Neural progenitor cell (in vitro differentiated cells): ENCODE data around the gene NFE2. TPM values are rescaled to one million over a fixed set of nuclear protein-coding genes. Genes with fewer than 3 reads are reported as not detected.
"Not testable (repeated sequence)": the region's sequence is repeated elsewhere in the genome, so short reads cannot be mapped to it uniquely, and the experiment has no call there.

Experiments
- DNase-seq: peaks from one replicate; pipeline ENCODE4 v3.0.0-alpha.2; 2016; ENCODE audit warnings: low spot score
- H2AFZ ChIP-seq: fragments of 200-600 bp; sonication (generic); replicated peaks from 2 replicates; pipeline ENCODE4 v1.6.1; 2016; ENCODE audit warnings: antibody characterized with exemption
- H3F3A ChIP-seq: fragments of 200-600 bp; sonication (generic); 2 replicates; pipeline ENCODE4 v1.6.1; 2016; ENCODE audit warnings: antibody characterized with exemption, low read depth
- H3K27ac ChIP-seq: fragments of 200-600 bp; sonication (generic); 2 replicates; pipeline ENCODE4 v1.5.1; 2016; ENCODE audit warnings: mild to moderate bottlenecking
- H3K27me3 ChIP-seq: fragments of 200-600 bp; sonication (generic); 2 replicates; pipeline ENCODE4 v1.6.1; 2016; ENCODE audit warnings: mild to moderate bottlenecking, moderate library complexity
- H3K36me3 ChIP-seq: fragments of 200-600 bp; sonication (generic); 2 replicates; pipeline ENCODE4 v1.5.1; 2016
- H3K4me1 ChIP-seq: fragments of 200-600 bp; sonication (generic); 2 replicates; pipeline ENCODE4 v1.6.1; 2016; ENCODE audit warnings: mixed run types
- H3K4me2 ChIP-seq: fragments of 200-600 bp; sonication (generic); 2 replicates; pipeline ENCODE4 v1.6.1; 2016
- H3K4me3 ChIP-seq: fragments of 200-600 bp; sonication (generic); 2 replicates; pipeline ENCODE4 v1.5.1; 2016
- H3K79me2 ChIP-seq: fragments of 200-600 bp; sonication (generic); 2 replicates; pipeline ENCODE4 v1.6.1; 2016; ENCODE audit warnings: low read depth
- H3K9ac ChIP-seq: fragments of 200-600 bp; sonication (generic); 2 replicates; pipeline ENCODE4 v1.6.1; 2016
- H3K9me3 ChIP-seq: fragments of 200-600 bp; sonication (generic); 2 replicates; pipeline ENCODE4 v1.5.1; 2016; ENCODE audit warnings: low read depth
- H4K20me1 ChIP-seq: fragments of 200-600 bp; sonication (generic); 2 replicates; pipeline ENCODE4 v1.6.1; 2016; ENCODE audit warnings: low read depth
- H3K27ac Mint-ChIP-seq: 3 replicates; pipeline ENCODE4 v1.8.0; 2021; ENCODE audit warnings: mixed read lengths
- H3K27me3 Mint-ChIP-seq: 2 replicates; pipeline ENCODE4 v1.8.0; 2022; ENCODE audit warnings: low read depth, mild to moderate bottlenecking, inconsistent platforms, moderate library complexity, mixed read lengths; ENCODE audit not compliant: insufficient read depth
- H3K36me3 Mint-ChIP-seq: 3 replicates; pipeline ENCODE4 v1.8.0; 2021; ENCODE audit warnings: mixed read lengths
- H3K4me1 Mint-ChIP-seq: 3 replicates; pipeline ENCODE4 v1.8.0; 2021; ENCODE audit warnings: mixed read lengths
- H3K4me3 Mint-ChIP-seq: 3 replicates; pipeline ENCODE4 v1.8.0; 2021; ENCODE audit warnings: mild to moderate bottlenecking, moderate library complexity, mixed read lengths
- H3K9me3 Mint-ChIP-seq: 3 replicates; pipeline ENCODE4 v1.8.0; 2020; ENCODE audit warnings: mixed read lengths
- CTCF ChIP-seq: fragments of 200-600 bp; sonication (generic); IDR thresholded peaks from 2 replicates; pipeline ENCODE4 v1.5.1; 2017; ENCODE audit warnings: antibody characterized with exemption, mild to moderate bottlenecking
- EZH2 ChIP-seq: fragments of 200-600 bp; sonication (generic); IDR thresholded peaks from 2 replicates; pipeline ENCODE4 v1.6.1; 2017; ENCODE audit warnings: antibody characterized with exemption, mild to moderate bottlenecking, moderate library complexity
- EZH2phosphoT487 ChIP-seq: fragments of 200-600 bp; sonication (generic); IDR thresholded peaks from 2 replicates; pipeline ENCODE4 v1.6.1; 2017; ENCODE audit warnings: antibody characterized with exemption
- total RNA-seq: library from RNA; depleted of rRNA; stranded (reverse); fragments of >200 nt; gene quantifications from 2 replicates; pipeline ENCODE4 v1.2.3, GENCODE V29; 2015; ENCODE audit warnings: low replicate concordance

NFE2 gene
- total RNA-seq, 1 donor from 2014 or later: 2.8 TPM

DNA sequence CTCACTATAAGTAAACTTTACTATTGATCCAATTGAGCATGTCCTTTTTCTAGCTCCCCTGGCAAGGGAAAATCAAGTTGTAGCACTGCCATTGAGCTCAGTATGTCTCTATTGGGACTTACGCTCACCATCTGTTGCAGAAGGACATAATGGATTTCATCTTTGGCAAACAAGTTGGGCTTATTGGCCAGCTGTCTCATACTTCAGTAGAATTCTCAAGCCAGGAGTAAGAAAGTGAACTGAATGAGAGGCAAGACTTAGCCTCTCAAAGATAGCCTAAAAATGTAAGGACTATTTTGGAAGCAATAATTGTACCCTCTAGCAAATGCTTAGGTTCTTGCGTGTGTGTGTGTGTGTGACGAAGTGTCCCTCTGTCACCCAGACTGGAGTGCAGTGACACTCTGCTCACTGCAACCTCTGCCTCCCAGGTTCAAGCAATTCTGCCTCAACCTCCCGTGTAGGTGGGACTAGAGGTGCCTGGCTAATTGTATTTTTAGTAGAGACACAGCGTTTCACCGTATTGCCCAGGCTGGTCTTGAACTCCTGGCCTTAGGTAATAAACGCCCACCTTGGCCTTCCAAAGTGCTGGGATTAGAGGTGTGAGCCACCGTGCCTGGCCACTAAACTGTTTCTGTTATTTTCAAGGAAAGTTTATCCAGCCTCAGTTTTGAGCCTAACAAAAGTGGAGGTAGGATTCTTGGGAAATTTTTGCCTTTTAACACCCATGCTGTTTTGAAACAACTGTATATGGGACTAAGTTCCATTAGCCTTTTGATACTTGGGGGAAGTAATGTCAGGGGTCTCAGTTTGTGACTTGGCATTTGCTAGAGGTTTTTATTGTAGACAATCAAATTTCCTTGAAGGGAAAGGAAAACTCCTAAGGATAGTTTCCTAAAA, 13.3 kb downstream of the NFE2 start:
- no peak overlapping the region for H3K4me3 Mint-ChIP-seq
- H3K27me3 Mint-ChIP-seq: peaks cover 17% of the 10 kb centered on the region
- peaks cover 21% of the 10 kb centered on the region for H3K36me3 Mint-ChIP-seq
- H3K4me1 Mint-ChIP-seq: peaks cover 35% of the 10 kb centered on the region
- H3K9me3 Mint-ChIP-seq: no peaks in the 10 kb centered on the region
- no peak for DNase-seq
- Histone ChIP-seq H4K20me1 (peaks cover 74% of the 10 kb centered on the region), H3K27ac (peak overlapping the region; percentile 70), H3F3A (peaks cover 79% of the 10 kb centered on the region), H2AFZ (no peak overlapping the region), H3K9ac (no peak overlapping the region), H3K4me1 (peaks cover 20% of the 10 kb centered on the region), H3K27me3 (no peaks in the 10 kb centered on the region), H3K4me3 (no peak overlapping the region), H3K36me3 (peaks cover 36% of the 10 kb centered on the region), H3K9me3 (no peaks in the 10 kb centered on the region), H3K4me2 (peak overlapping the region; percentile 21), H3K79me2 (peaks cover 48% of the 10 kb centered on the region)
- H3K27ac Mint-ChIP-seq: no peak overlapping the region
- TF ChIP-seq EZH2phosphoT487 (no peak), CTCF (no peak), EZH2 (no peak)

DNA sequence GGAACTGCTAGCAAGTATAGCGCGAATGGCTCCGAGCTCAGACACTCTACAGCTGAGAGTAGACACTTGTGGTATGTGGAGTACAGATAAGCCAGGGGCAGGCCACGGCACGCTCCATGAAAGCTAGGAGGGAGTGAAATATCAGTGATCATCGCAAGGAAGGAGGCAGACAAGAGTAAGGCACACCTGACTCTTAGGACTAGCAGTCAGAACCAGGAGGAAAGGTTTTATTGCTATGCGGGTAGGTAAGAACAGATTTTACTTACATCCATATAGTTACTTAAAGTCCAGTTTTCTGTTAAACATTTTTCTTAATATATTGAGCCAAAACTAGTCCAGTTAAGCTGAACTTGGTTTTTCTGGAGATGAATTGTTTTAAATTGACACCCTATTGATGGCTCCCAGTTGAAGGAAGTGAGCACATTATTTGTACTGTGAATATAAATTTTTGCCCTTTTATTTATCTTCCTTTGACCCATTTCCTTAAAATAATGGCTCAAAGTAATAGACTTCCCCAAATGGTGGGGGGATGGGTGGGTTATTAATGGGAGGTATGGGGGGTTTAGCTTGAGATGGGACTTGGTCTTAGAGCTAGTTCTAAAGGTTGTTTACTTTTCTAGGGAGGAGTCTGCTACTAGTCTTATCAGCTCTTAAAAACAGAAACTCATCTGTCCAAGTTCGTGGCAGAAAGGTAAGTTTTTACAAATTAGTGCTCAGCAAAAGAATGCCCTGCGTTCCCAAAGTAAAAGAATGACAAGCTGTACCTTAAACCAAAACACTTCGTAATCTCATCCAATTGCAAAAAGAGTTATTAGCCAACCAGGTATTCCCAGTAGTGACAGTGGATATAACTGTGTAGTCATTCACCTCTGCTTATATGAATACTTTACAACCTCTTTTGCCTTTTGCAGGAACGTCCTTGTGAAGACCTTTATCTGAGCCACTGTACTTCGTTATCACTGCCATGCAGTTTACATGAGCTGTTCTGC, 14.5 kb downstream of the NFE2 start:
- peaks cover 21% of the 10 kb centered on the region for H3K36me3 Mint-ChIP-seq
- no peak for DNase-seq
- Histone ChIP-seq H3K4me1 (peaks cover 24% of the 10 kb centered on the region), H3K4me3 (no peak overlapping the region), H3K9me3 (no peaks in the 10 kb centered on the region), H3K9ac (no peak overlapping the region), H3K27me3 (no peaks in the 10 kb centered on the region), H3K27ac (peak overlapping the region; percentile 26), H3K36me3 (peaks cover 48% of the 10 kb centered on the region), H3K79me2 (peaks cover 59% of the 10 kb centered on the region), H2AFZ (no peak overlapping the region), H4K20me1 (peaks cover 86% of the 10 kb centered on the region), H3F3A (peaks cover 91% of the 10 kb centered on the region), H3K4me2 (peak overlapping the region; percentile 99)
- no peaks in the 10 kb centered on the region for H3K9me3 Mint-ChIP-seq
- H3K27ac Mint-ChIP-seq: no peak overlapping the region
- no peak for TF ChIP-seq EZH2phosphoT487
- no peak for TF ChIP-seq EZH2
- no peak for TF ChIP-seq CTCF
- peak overlapping the region; percentile 25 for H3K4me3 Mint-ChIP-seq
- H3K27me3 Mint-ChIP-seq: peaks cover 16% of the 10 kb centered on the region
- peaks cover 47% of the 10 kb centered on the region for H3K4me1 Mint-ChIP-seq

- no peak overlapping the region for H2AFZ ChIP-seq
- no peak for DNase-seq
- Mint-ChIP-seq H3K27me3 (peaks cover 12% of the 10 kb centered on the region), H3K9me3 (no peaks in the 10 kb centered on the region), H3K4me1 (peaks cover 48% of the 10 kb centered on the region), H3K36me3 (peaks cover 21% of the 10 kb centered on the region), H3K27ac (no peak overlapping the region), H3K4me3 (peak overlapping the region; percentile 50)
- peak overlapping the region; percentile 26 for H3K27ac ChIP-seq
- H3K4me1 ChIP-seq: peaks cover 24% of the 10 kb centered on the region
- H3K4me2 ChIP-seq: peak overlapping the region; percentile 99
- H3K27me3 ChIP-seq: no peaks in the 10 kb centered on the region
- peaks cover 95% of the 10 kb centered on the region for H3F3A ChIP-seq
- H3K9ac ChIP-seq: no peak overlapping the region
- H4K20me1 ChIP-seq: peaks cover 92% of the 10 kb centered on the region
- H3K4me3 ChIP-seq: peak overlapping the region; percentile 88
- TF ChIP-seq CTCF (peak; percentile 46), EZH2 (no peak), EZH2phosphoT487 (no peak)
- H3K36me3 ChIP-seq: peaks cover 49% of the 10 kb centered on the region
- H3K9me3 ChIP-seq: no peaks in the 10 kb centered on the region
- peaks cover 68% of the 10 kb centered on the region for H3K79me2 ChIP-seq
Measured at GRCh38 chr12:54285150-54286041, 15.4 kb downstream of the NFE2 start.

GRCh38 chr12:54284070-54284780, 16.6 kb downstream of the NFE2 start:
- H3K27ac Mint-ChIP-seq, H3K4me3 Mint-ChIP-seq, H2AFZ ChIP-seq, DNase-seq, H3K27me3 ChIP-seq, H3K9me3 ChIP-seq, H3K9me3 Mint-ChIP-seq: not testable (repeated sequence)
- Histone ChIP-seq H3K79me2 (peaks cover 71% of the 10 kb centered on the region), H3K4me3 (peak overlapping the region; percentile 88), H3K9ac (peak overlapping the region; percentile 45), H4K20me1 (peaks cover 87% of the 10 kb centered on the region), H3F3A (peaks cover 90% of the 10 kb centered on the region), H3K4me2 (peak overlapping the region; percentile 99), H3K36me3 (peaks cover 49% of the 10 kb centered on the region), H3K4me1 (peaks cover 24% of the 10 kb centered on the region), H3K27ac (peak overlapping the region; percentile 68)
- Mint-ChIP-seq H3K36me3 (peaks cover 21% of the 10 kb centered on the region), H3K27me3 (peaks cover 12% of the 10 kb centered on the region), H3K4me1 (peaks cover 48% of the 10 kb centered on the region)
